Neural cell (in vitro differentiated cells): ENCODE measurements around the gene GMDS. TPM values are rescaled to one million over a fixed set of nuclear protein-coding genes. Genes with fewer than 3 reads are reported as not detected.

Experiments
- H2AFZ ChIP-seq: fragments of 200-600, 300-800 bp; sonication (generic), shearing (Covaris generic); 2 replicates; pipeline ENCODE4 v1.6.0; 2014; ENCODE audit warnings: low read depth, mild to moderate bottlenecking, antibody characterized with exemption, low read length, moderate library complexity
- H3F3A ChIP-seq: fragments of 200-600 bp; shearing (Covaris generic); 2 replicates; pipeline ENCODE4 v1.6.1; 2016; ENCODE audit warnings: mild to moderate bottlenecking, moderate library complexity, mixed read lengths, antibody characterized with exemption, low read length; ENCODE audit not compliant: insufficient read depth, poor library complexity, severe bottlenecking
- H3K27ac ChIP-seq: fragments of 200-600, 300-800 bp; sonication (generic), shearing (Covaris generic); 2 replicates; pipeline ENCODE4 v1.5.1; 2014; ENCODE audit warnings: mild to moderate bottlenecking, low read length, moderate library complexity
- H3K27me3 ChIP-seq: fragments of 300-800, 200-600 bp; sonication (generic), shearing (Covaris generic); 2 replicates; pipeline ENCODE4 v1.6.0; 2014; ENCODE audit warnings: mild to moderate bottlenecking, low read depth, low read length, moderate library complexity; ENCODE audit not compliant: insufficient read depth
- H3K36me3 ChIP-seq: fragments of 300-800, 200-600 bp; sonication (generic), shearing (Covaris generic); 2 replicates; pipeline ENCODE4 v1.5.1; 2014; ENCODE audit warnings: mild to moderate bottlenecking, antibody characterized with exemption, low read length, moderate library complexity; ENCODE audit not compliant: insufficient read depth
- H3K4me2 ChIP-seq: fragments of 300-800, 200-600 bp; sonication (generic), shearing (Covaris generic); 2 replicates; pipeline ENCODE4 v1.6.0; 2014; ENCODE audit warnings: mild to moderate bottlenecking, low read length
- H3K4me3 ChIP-seq: fragments of 300-800, 200-600 bp; sonication (generic), shearing (Covaris generic); 2 replicates; pipeline ENCODE4 v1.5.1; 2014; ENCODE audit warnings: mild to moderate bottlenecking, low read length, moderate library complexity
- H3K79me2 ChIP-seq: fragments of 200-600 bp; shearing (Covaris generic); replicated peaks from 2 replicates; pipeline ENCODE4 v1.6.0; 2014; ENCODE audit warnings: mild to moderate bottlenecking, low read length, moderate library complexity; ENCODE audit not compliant: insufficient read depth
- H3K9ac ChIP-seq: fragments of 300-800, 200-600 bp; sonication (generic), shearing (Covaris generic); 2 replicates; pipeline ENCODE4 v1.6.1; 2016; ENCODE audit warnings: mild to moderate bottlenecking, low read length, mixed read lengths
- H3K9me2 ChIP-seq: fragments of 200-600 bp; shearing (Covaris generic); 2 replicates; pipeline ENCODE4 v1.6.1; 2016; ENCODE audit warnings: mild to moderate bottlenecking, low read length, mixed read lengths; ENCODE audit not compliant: insufficient read depth
- H3K9me3 ChIP-seq: fragments of 200-600, 300-800 bp; sonication (generic), shearing (Covaris generic); 2 replicates; pipeline ENCODE4 v1.6.1; 2016; ENCODE audit warnings: mild to moderate bottlenecking, mixed run types, low read length, moderate library complexity, mixed read lengths
- H4K20me1 ChIP-seq: fragments of 200-600 bp; shearing (Covaris generic); 2 replicates; pipeline ENCODE4 v1.6.1; 2016; ENCODE audit warnings: mild to moderate bottlenecking, mixed run types; ENCODE audit not compliant: insufficient read depth
- EP300 ChIP-seq: fragments of 450-650 bp; conservative IDR thresholded peaks from 2 replicates; pipeline ENCODE4 v1.6.1; 2014; ENCODE audit warnings: antibody characterized with exemption, mild to moderate bottlenecking, moderate library complexity; ENCODE audit not compliant: poor library complexity, severe bottlenecking
- EZH2 ChIP-seq: fragments of 200-600, 300-800 bp; shearing (Covaris generic), sonication (generic); IDR thresholded peaks from 2 replicates; pipeline ENCODE4 v1.6.1; 2014; ENCODE audit warnings: antibody characterized with exemption, low read length, borderline replicate concordance, mild to moderate bottlenecking; ENCODE audit not compliant: insufficient read depth, poor library complexity, severe bottlenecking
- MXI1 ChIP-seq: fragments of 450-650 bp; conservative IDR thresholded peaks from 2 replicates; pipeline ENCODE4 v1.6.1; 2014; ENCODE audit warnings: antibody characterized with exemption, mild to moderate bottlenecking; ENCODE audit not compliant: poor library complexity, severe bottlenecking
- POLR2AphosphoS5 ChIP-seq: IDR thresholded peaks from 2 replicates; pipeline ENCODE4 v1.6.1; 2012
- RAD21 ChIP-seq: fragments of 450-650 bp; conservative IDR thresholded peaks from 2 replicates; pipeline ENCODE4 v1.6.1; 2014; ENCODE audit warnings: antibody characterized with exemption, mild to moderate bottlenecking, moderate library complexity
- SMC3 ChIP-seq: fragments of 450-650 bp; conservative IDR thresholded peaks from 2 replicates; pipeline ENCODE4 v1.6.1; 2014; ENCODE audit warnings: antibody characterized with exemption, mild to moderate bottlenecking, moderate library complexity; ENCODE audit not compliant: poor library complexity
- TAF1 ChIP-seq: IDR thresholded peaks from 2 replicates; pipeline ENCODE4 v1.6.1; 2012; ENCODE audit warnings: low read depth
- polyA plus RNA-seq: library from polyadenylated mRNA; depleted of rRNA; stranded (reverse); fragments of >200 nt; gene quantifications from 2 replicates; pipeline ENCODE4 v1.2.3, GENCODE V29; 2014
- TF ChIP-seq, protein P1 (sequence below): fragments of 450-650 bp; IDR thresholded peaks from 2 replicates; pipeline ENCODE4 v1.5.1; 2014; ENCODE audit warnings: antibody characterized with exemption, mild to moderate bottlenecking, moderate library complexity; ENCODE audit not compliant: poor library complexity, severe bottlenecking
- TF ChIP-seq, protein P2 (sequence below): IDR thresholded peaks from 2 replicates; pipeline ENCODE4 v1.6.1; 2012; ENCODE audit warnings: borderline replicate concordance

Gene GMDS
- polyA plus RNA-seq, 1 donor from 2014 or later: 11.4 TPM

DNA sequence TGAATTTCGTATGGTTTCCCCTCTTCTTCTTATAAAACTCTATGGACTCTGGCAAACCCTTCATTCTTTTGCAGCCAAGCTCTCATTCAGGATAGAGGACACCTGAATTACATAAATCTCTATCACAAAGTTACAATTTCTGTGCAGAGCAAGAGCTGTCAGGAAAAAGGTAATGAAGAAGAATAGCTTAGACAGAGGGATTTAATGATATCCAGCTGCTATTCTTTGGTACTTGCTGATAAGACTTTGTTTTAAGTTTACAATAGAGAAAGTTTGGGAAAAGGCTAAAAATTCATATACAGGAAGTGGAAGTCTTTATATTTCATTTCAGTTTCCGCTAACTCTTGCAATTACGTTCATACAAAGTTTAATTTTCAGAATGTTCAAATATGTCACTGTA lies 408.7 kb downstream of the GMDS start:
- Histone ChIP-seq H3K9me3 (no peaks in the 10 kb centered on the region), H2AFZ (no peak overlapping the region), H3K4me3 (no peak overlapping the region), H3K9ac (no peak overlapping the region), H4K20me1 (no peaks in the 10 kb centered on the region), H3F3A (no peaks in the 10 kb centered on the region), H3K4me2 (no peak overlapping the region), H3K9me2 (no peaks in the 10 kb centered on the region), H3K27ac (no peak overlapping the region), H3K79me2 (no peaks in the 10 kb centered on the region), H3K36me3 (no peaks in the 10 kb centered on the region), H3K27me3 (no peaks in the 10 kb centered on the region)
- no peak for TF ChIP-seq EP300
- TF ChIP-seq POLR2AphosphoS5: no peak
- TF ChIP-seq RAD21: no peak
- TF ChIP-seq SMC3: no peak
- no peak for TF ChIP-seq EZH2

DNA sequence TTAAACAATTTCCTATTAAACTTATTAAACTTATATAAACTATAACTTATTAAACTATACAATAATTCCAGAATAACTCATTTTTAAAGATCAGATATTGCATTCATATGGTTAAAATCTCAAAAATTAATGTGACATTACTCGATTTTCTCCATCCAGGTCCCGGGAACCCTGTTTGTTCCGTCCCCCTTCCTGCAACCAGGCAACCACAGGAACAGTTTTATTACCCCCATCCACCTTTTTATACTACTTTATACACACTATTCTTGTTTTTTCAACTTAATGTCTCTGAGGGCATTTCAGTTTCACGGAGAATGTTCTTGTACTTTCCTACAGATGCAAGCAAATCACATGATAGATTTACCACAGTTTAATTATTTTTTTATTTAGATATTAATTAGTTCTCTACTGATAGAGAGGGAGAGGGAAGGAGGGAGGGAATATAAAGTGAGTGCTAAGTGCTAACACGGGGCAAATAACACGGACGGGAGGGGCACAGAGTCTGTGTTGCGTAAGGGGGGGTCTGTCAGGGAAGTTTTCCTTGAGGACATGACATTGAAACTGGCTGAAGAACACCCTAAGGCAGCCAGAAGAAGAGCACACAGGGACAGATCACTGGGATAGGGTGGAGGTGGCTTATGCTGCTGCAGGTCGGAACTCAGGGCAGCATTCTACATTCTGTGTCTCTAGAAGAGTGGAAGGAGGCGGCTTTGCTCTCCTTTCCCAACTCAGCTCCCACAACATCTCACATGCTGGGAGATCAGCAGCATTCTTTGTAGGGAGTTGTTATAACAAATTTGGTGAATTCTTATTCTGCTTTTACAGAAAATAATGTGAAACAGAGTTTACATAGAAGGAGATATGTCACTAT lies 410.5 kb downstream of the GMDS start:
- Histone ChIP-seq H3K27ac (no peak overlapping the region), H3K36me3 (no peaks in the 10 kb centered on the region), H3K79me2 (no peaks in the 10 kb centered on the region), H3K27me3 (no peaks in the 10 kb centered on the region), H3K4me3 (no peak overlapping the region), H3F3A (no peaks in the 10 kb centered on the region), H3K9me3 (no peaks in the 10 kb centered on the region), H3K9me2 (no peaks in the 10 kb centered on the region), H4K20me1 (no peaks in the 10 kb centered on the region), H3K9ac (no peak overlapping the region), H2AFZ (no peak overlapping the region), H3K4me2 (no peak overlapping the region)
- TF ChIP-seq, protein P1, sequence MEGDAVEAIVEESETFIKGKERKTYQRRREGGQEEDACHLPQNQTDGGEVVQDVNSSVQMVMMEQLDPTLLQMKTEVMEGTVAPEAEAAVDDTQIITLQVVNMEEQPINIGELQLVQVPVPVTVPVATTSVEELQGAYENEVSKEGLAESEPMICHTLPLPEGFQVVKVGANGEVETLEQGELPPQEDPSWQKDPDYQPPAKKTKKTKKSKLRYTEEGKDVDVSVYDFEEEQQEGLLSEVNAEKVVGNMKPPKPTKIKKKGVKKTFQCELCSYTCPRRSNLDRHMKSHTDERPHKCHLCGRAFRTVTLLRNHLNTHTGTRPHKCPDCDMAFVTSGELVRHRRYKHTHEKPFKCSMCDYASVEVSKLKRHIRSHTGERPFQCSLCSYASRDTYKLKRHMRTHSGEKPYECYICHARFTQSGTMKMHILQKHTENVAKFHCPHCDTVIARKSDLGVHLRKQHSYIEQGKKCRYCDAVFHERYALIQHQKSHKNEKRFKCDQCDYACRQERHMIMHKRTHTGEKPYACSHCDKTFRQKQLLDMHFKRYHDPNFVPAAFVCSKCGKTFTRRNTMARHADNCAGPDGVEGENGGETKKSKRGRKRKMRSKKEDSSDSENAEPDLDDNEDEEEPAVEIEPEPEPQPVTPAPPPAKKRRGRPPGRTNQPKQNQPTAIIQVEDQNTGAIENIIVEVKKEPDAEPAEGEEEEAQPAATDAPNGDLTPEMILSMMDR: no peak
- TF ChIP-seq, protein P2, sequence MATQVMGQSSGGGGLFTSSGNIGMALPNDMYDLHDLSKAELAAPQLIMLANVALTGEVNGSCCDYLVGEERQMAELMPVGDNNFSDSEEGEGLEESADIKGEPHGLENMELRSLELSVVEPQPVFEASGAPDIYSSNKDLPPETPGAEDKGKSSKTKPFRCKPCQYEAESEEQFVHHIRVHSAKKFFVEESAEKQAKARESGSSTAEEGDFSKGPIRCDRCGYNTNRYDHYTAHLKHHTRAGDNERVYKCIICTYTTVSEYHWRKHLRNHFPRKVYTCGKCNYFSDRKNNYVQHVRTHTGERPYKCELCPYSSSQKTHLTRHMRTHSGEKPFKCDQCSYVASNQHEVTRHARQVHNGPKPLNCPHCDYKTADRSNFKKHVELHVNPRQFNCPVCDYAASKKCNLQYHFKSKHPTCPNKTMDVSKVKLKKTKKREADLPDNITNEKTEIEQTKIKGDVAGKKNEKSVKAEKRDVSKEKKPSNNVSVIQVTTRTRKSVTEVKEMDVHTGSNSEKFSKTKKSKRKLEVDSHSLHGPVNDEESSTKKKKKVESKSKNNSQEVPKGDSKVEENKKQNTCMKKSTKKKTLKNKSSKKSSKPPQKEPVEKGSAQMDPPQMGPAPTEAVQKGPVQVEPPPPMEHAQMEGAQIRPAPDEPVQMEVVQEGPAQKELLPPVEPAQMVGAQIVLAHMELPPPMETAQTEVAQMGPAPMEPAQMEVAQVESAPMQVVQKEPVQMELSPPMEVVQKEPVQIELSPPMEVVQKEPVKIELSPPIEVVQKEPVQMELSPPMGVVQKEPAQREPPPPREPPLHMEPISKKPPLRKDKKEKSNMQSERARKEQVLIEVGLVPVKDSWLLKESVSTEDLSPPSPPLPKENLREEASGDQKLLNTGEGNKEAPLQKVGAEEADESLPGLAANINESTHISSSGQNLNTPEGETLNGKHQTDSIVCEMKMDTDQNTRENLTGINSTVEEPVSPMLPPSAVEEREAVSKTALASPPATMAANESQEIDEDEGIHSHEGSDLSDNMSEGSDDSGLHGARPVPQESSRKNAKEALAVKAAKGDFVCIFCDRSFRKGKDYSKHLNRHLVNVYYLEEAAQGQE: no peak
- TF ChIP-seq POLR2AphosphoS5: no peak
- TF ChIP-seq MXI1: no peak
- no peak for TF ChIP-seq TAF1
- no peak for TF ChIP-seq EP300
- TF ChIP-seq RAD21: no peak
- TF ChIP-seq SMC3: no peak
- no peak for TF ChIP-seq EZH2
